IPS DF 6.9 (cell line): ENCODE results near the gene RIBC1.
A peak's percentile ranks its signal among the peaks of the same experiment; 100 is the strongest.

Experiments used
- DNase-seq: peaks from one replicate; pipeline ENCODE4 v3.0.0-alpha.2; 2013; ENCODE audit warnings: low read depth, low spot score
- H3K27ac ChIP-seq: one replicate; pipeline ENCODE4 v1.5.1; 2013; ENCODE audit warnings: low read length, control low read depth
- H3K27me3 ChIP-seq: 2 replicates; pipeline ENCODE4 v1.6.1; 2013; ENCODE audit warnings: mild to moderate bottlenecking, low read length; ENCODE audit not compliant: control insufficient read depth, insufficient read depth
- H3K36me3 ChIP-seq: 2 replicates; pipeline ENCODE4 v1.6.1; 2013; ENCODE audit warnings: low read length; ENCODE audit not compliant: control insufficient read depth, insufficient read depth
- H3K4me1 ChIP-seq: 2 replicates; pipeline ENCODE4 v1.6.1; 2013; ENCODE audit warnings: low read length; ENCODE audit not compliant: control insufficient read depth, insufficient read depth
- H3K4me3 ChIP-seq: 2 replicates; pipeline ENCODE4 v1.5.1; 2013; ENCODE audit warnings: mild to moderate bottlenecking, low read length
- H3K9me3 ChIP-seq: 2 replicates; pipeline ENCODE4 v1.6.1; 2013; ENCODE audit warnings: low read length, inconsistent platforms; ENCODE audit not compliant: control insufficient read depth, insufficient read depth
- WGBS: extraction: QIAGEN DNeasy Blood & Tissue Kit; methylation state at CpG from one replicate; pipeline ENCODE4 v1.1.7; 2013; ENCODE audit warnings: mixed read lengths, missing lambda C conversion rate; ENCODE audit not compliant: insufficient read length, insufficient coverage; 5-methylcytosine and 5-hydroxymethylcytosine counted together

The RIBC1 gene

GRCh38 chrX:53422861-53423306, at the start of gene RIBC1:
RIBC1 (plus strand) TSS chrX:53422873; CDS start chrX:53426277, 3,404 bp downstream.
- H3K36me3 ChIP-seq: no peaks in the 10 kb centered on the region
- no peak for DNase-seq
- no peaks in the 10 kb centered on the region for H3K9me3 ChIP-seq
- no CpG with 5 or more reads among the region's 17 CpGs for WGBS
- peak within 1 kb of the TSS; percentile 80 for H3K4me3 ChIP-seq
- no peaks in the 10 kb centered on the region for H3K27me3 ChIP-seq
- H3K4me1 ChIP-seq: peaks cover 2% of the 10 kb centered on the region
- H3K27ac ChIP-seq: no peak within 1 kb of the TSS

DNA sequence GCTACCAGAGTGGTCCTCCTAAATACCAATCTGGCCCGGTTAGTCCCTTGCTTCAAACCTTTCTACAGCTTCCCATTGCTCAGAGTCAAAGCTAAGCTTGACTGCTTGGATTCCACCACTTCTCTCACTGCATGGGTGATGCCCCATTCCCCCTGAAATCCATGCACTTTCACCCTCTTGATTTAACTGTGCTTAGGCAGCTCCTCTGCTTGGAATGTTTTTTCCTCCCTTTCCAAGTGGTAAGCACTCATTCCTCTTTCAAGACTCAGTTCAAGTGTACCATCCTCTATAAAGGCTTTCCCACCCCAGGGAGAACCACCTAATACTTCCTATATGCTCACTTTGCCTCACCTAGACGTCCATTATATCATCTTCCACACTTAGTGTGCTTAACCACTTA, 49.4 kb upstream of the RIBC1 start:
- no peak overlapping the region for H3K4me3 ChIP-seq
- H3K27me3 ChIP-seq: no peaks in the 10 kb centered on the region
- WGBS: no CpG with 5 or more reads among the region's 2 CpGs
- no peak overlapping the region for H3K27ac ChIP-seq
- no peaks in the 10 kb centered on the region for H3K9me3 ChIP-seq
- no peaks in the 10 kb centered on the region for H3K36me3 ChIP-seq
- no peaks in the 10 kb centered on the region for H3K4me1 ChIP-seq
- DNase-seq: no peak

DNA sequence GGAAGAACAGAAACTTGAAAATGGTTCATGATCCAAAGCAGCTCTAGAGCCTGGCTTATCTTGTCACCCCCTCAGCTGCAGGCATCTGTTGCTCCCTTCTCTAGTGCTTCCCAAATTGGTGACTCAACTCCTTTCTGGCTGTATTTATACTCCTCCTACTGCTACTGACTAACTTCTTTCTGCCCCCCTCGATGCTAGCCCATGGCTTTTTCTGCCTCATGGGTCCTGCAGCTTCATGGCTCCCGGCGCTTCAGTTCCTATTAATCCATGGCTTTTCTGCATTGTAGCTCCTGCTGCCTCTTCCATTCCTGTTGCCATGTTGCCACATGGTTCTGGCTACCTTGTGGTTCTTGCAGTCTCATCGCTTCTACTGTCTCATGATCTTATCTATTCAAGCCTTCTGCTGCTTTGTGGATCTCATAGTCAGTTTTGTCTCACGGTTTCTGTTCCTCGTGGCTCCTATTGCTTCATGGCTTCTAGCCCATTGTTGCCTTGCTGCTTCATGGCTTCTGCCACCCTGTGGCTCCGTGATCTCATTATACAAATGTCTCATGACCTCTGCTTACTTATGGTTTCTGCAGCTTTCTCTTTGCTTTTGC, 48.4 kb upstream of the RIBC1 start:
- Histone ChIP-seq H3K4me1 (no peaks in the 10 kb centered on the region), H3K27ac (no peak overlapping the region), H3K36me3 (no peaks in the 10 kb centered on the region), H3K4me3 (no peak overlapping the region), H3K27me3 (no peaks in the 10 kb centered on the region), H3K9me3 (no peaks in the 10 kb centered on the region)
- no CpG with 5 or more reads among the region's 7 CpGs for WGBS
- DNase-seq: no peak

GRCh38 chrX:53374923-53375322, 47.8 kb upstream of the RIBC1 start:
- H3K27me3 ChIP-seq: no peaks in the 10 kb centered on the region
- no peak overlapping the region for H3K27ac ChIP-seq
- H3K9me3 ChIP-seq: no peaks in the 10 kb centered on the region
- peaks cover 4% of the 10 kb centered on the region for H3K36me3 ChIP-seq
- H3K4me3 ChIP-seq: no peak overlapping the region
- H3K4me1 ChIP-seq: no peaks in the 10 kb centered on the region
- DNase-seq: no peak

- Histone ChIP-seq H3K9me3 (no peaks in the 10 kb centered on the region), H3K4me3 (no peak overlapping the region), H3K27me3 (no peaks in the 10 kb centered on the region), H3K36me3 (peaks cover 12% of the 10 kb centered on the region), H3K27ac (no peak overlapping the region), H3K4me1 (no peaks in the 10 kb centered on the region)
- WGBS: no CpG with 5 or more reads among the region's 6 CpGs
- no peak for DNase-seq
Measured at GRCh38 chrX:53376888-53377287, 45.8 kb upstream of the RIBC1 start.

DNA sequence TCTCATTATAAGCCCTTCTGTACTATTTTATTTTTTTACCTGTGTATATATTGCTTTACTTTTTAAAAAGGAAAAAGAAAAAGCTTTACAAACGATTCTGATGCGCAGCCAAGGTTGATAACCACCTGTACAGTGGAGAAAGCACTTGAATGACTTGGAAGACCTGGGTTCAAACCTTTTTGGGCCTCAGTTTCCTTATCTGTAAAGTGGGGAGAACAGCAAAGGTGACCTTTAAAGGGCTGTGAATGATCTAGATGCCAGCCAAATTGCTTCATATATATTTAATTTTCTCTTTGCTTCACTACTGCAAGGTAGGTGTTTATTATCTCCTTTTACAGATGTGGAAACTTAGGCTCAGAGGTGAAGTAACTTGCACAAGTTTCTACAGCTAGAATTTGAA, 45.2 kb upstream of the RIBC1 start:
- H3K27me3 ChIP-seq: no peaks in the 10 kb centered on the region
- no peak overlapping the region for H3K27ac ChIP-seq
- H3K4me1 ChIP-seq: no peaks in the 10 kb centered on the region
- no CpG with 5 or more reads among the region's 2 CpGs for WGBS
- H3K9me3 ChIP-seq: no peaks in the 10 kb centered on the region
- H3K4me3 ChIP-seq: no peak overlapping the region
- no peak for DNase-seq
- peaks cover 16% of the 10 kb centered on the region for H3K36me3 ChIP-seq

GRCh38 chrX:53379008-53379710, 43.5 kb upstream of the RIBC1 start:
- H3K4me1 ChIP-seq: no peaks in the 10 kb centered on the region

GRCh38 chrX:53379747-53380146, 42.9 kb upstream of the RIBC1 start:
- no peaks in the 10 kb centered on the region for H3K27me3 ChIP-seq
- peaks cover 24% of the 10 kb centered on the region for H3K36me3 ChIP-seq
- no peaks in the 10 kb centered on the region for H3K9me3 ChIP-seq
- H3K4me3 ChIP-seq: no peak overlapping the region
- no peak for DNase-seq
- no peak overlapping the region for H3K27ac ChIP-seq
- H3K4me1 ChIP-seq: no peaks in the 10 kb centered on the region
- no CpG with 5 or more reads among the region's 4 CpGs for WGBS

More at GRCh38 chrX:53379008-53379710, 43.5 kb upstream of the RIBC1 start:
- no peaks in the 10 kb centered on the region for H3K9me3 ChIP-seq
- H3K36me3 ChIP-seq: peaks cover 24% of the 10 kb centered on the region
- no peaks in the 10 kb centered on the region for H3K27me3 ChIP-seq
- no CpG with 5 or more reads among the region's 3 CpGs for WGBS
- H3K27ac ChIP-seq: no peak overlapping the region
- DNase-seq: no peak
- H3K4me3 ChIP-seq: no peak overlapping the region

DNA sequence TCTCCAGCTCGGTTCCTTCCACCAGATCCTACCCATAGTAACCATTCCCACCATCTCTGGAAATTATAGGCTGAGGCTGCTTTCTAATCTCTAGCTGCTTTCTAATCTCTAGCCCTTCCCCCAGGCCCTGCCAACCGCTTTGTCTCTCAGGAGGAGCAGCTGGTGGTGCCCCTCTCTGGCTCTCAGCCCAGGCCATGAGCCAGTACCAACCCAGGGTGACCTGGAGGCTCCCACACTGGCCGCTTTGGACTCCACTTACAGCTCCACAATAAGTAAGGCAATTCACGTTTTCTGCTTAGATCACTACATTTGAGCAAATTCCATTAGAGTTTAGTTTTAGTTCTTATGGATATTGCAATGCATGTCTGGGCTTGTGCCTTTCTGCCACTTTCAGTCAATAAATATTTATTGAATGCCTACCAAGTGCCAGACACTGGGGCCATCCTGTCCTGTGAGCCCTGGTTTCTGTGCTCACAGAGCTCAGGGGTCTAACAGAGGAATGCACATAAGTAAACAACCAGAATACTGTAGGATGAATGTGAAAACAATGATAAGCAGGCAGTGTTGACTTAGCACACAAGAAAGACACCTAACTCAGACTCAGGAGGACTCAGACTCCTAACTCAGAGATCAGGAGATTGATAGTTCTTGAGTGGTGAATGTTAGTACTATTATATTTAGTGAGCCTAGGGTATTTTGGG, 39.1 kb upstream of the RIBC1 start:
- no CpG with 5 or more reads among the region's 4 CpGs for WGBS
- no peak overlapping the region for H3K27ac ChIP-seq
- H3K4me3 ChIP-seq: no peak overlapping the region
- no peaks in the 10 kb centered on the region for H3K9me3 ChIP-seq
- peaks cover 24% of the 10 kb centered on the region for H3K36me3 ChIP-seq
- H3K27me3 ChIP-seq: no peaks in the 10 kb centered on the region
- no peak for DNase-seq
- H3K4me1 ChIP-seq: no peaks in the 10 kb centered on the region

DNA sequence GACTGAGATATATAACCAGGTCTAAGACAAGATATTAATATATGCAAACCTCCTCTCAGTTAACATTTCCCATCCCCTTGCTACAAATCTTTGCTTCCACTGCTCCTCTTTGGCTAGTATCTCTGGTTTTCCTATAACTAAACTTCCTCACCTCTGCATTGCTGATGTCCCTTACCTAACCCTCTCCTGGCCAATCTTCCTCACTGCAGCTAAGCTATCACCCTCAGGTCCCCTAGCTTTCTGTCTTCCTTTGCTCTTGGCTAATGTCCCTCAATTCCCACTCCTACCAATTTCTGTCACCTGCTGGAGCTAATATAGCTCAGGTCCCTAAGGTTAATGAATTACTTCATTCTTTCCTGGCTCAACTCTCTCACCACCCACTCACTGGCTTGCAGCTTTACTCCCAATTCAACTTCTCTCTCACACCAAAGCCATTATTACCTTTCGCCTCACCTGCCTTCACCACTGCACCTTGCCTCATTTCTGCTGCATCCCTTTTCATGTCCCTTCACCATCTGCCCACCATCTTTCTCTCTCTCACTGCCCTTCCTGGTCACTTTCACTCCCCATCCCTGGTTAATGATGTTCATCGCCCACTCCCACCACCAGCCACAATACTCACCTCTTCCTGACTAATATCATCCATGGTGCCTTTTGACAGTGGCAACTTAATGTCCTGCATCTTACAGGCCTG, 26.9 kb upstream of the RIBC1 start:
- no peak for DNase-seq
- H3K4me1 ChIP-seq: no peaks in the 10 kb centered on the region
- no peak overlapping the region for H3K27ac ChIP-seq
- H3K4me3 ChIP-seq: no peak overlapping the region
- H3K36me3 ChIP-seq: peaks cover 12% of the 10 kb centered on the region; the same call in 1 of the 2 replicates
- WGBS: 100% methylated on average over 1 of the region's 2 CpGs
- no peaks in the 10 kb centered on the region for H3K27me3 ChIP-seq
- H3K9me3 ChIP-seq: no peaks in the 10 kb centered on the region
